HG02852 (cell line): Measurements from ENCODE around the gene ZNF576.
"Not testable (repeated sequence)": the region's sequence is repeated elsewhere in the genome, so short reads cannot be mapped to it uniquely, and the experiment has no call there.

Experiments
- ATAC-seq: cut with Tn5 transposase; IDR thresholded peaks from one replicate; pipeline ENCODE4 v1.9.1; 2021; ENCODE audit warnings: mild to moderate bottlenecking, moderate library complexity; ENCODE audit not compliant: unreplicated experiment

Gene ZNF576

DNA sequence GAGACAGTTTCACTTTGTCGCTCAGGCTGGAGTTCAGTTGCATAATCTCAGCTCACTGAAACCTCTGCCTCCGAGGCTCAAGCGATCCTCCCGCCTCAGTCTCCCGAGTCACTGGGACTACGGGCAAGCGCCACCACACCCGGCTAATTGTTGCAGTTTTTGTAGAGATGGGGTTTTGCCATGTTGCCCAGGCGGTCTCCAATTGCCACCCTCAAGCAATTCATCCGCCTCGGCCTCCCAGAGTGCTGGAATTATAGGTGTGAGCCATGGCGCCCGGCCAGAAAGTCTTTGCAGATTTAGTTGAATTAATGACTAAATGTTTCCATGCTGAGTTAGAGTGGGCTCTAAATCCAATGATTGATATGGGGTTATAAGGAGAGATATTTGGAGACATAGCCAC, 47.8 kb downstream of the ZNF576 start:
- ATAC-seq = no peak

- ATAC-seq = no peak
These were observed 52.2 kb downstream of the ZNF576 start for GRCh38 chr19:43648633-43649032.

DNA sequence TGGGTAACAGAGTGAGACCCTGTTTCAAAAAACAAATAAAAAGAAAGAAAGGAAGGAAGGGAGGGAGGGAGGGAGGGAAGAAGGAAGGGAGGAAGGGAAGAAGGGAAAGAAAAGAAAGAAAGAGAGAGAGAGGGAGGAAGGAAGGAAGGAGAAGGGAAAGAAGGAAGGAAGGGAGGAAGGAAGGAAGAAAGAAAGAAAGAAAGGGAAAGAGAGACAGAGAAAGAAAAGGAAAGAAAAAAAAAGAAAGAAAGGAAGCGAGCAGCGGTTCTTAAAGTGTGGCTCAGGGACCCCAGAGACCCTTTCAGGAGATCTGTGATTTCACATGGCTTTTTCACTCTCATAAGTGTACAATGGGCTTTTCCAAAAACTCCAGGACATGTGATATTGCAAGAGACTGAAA, 53.1 kb downstream of the ZNF576 start:
- no peak for ATAC-seq

DNA sequence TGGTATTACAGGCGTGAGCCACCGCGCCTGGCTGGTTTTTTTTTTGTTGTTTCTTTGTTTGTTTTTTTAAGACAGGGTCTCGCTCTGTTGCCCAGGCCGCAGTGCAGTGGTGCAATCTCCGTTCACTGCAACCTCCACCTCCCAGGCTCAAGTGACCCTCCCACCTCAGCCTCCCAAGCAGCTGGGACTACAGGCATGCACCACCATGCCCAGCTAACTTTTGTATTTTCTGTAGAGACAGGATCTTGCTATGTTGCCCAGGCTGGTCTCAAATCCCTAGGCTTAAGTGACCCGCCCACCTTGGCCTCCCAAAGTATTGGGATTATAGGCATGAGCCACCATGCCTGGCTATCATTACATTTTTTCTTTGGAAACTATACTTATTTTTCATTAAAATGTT, 53.9 kb downstream of the ZNF576 start:
- ATAC-seq = not testable (repeated sequence)
